Stimulated activated CD8-positive, alpha-beta memory T cell treated with anti-CD3 and anti-CD28 coated beads, Interleukin-15, amount 100 ng/mL, for 1 hour (primary cell): Measurements from ENCODE around the gene SPG11.
"Not testable (repeated sequence)": the region's sequence is repeated elsewhere in the genome, so short reads cannot be mapped to it uniquely, and the experiment has no call there.

Source experiments
- DNase-seq: peaks from one replicate; pipeline ENCODE4 v3.0.0-alpha.2; 2020; ENCODE audit warnings: low read depth

The SPG11 gene

GRCh38 chr15:44663410-44664308 is at the start of gene SPG11:
SPG11 (minus strand) TSS chr15:44663662; CDS start chr15:44663647, 15 bp downstream.
- DNase-seq = peak; percentile 95

- no peak for DNase-seq
These were observed 49.0 kb upstream of the SPG11 start for GRCh38 chr15:44712346-44713005.

- DNase-seq = no peak
These were observed 48.4 kb upstream of the SPG11 start for GRCh38 chr15:44711743-44712345.

GRCh38 chr15:44711096-44711742 is 47.8 kb upstream of the SPG11 start, which contains the start of the genes B2M and PATL2:
B2M (plus strand) TSS chr15:44711517; CDS start chr15:44711547, 30 bp downstream.
PATL2 (minus strand) TSS chr15:44711323; CDS start chr15:44676490, 34,833 bp downstream.
- peak; percentile 86 for DNase-seq

GRCh38 chr15:44710236-44711095 is 47.0 kb upstream of the SPG11 start:
- no peak for DNase-seq

- no peak for DNase-seq
These were observed 43.6 kb upstream of the SPG11 start for GRCh38 chr15:44706946-44707636.

- no peak for DNase-seq
These were observed 42.9 kb upstream of the SPG11 start for GRCh38 chr15:44706401-44706800.

- DNase-seq = no peak
These were observed 42.5 kb upstream of the SPG11 start for GRCh38 chr15:44705986-44706385.

GRCh38 chr15:44700676-44701075 is 37.2 kb upstream of the SPG11 start:
- DNase-seq = not testable (repeated sequence)

GRCh38 chr15:44698641-44699040 is 35.2 kb upstream of the SPG11 start:
- DNase-seq = no peak

- no peak for DNase-seq
These were observed 33.6 kb upstream of the SPG11 start for GRCh38 chr15:44697014-44697413.

- DNase-seq = no peak
These were observed 31.8 kb upstream of the SPG11 start for GRCh38 chr15:44695294-44695693.

- DNase-seq = no peak
These were observed 31.0 kb upstream of the SPG11 start for GRCh38 chr15:44694416-44694815.

GRCh38 chr15:44692659-44693058 is 29.2 kb upstream of the SPG11 start:
- no peak for DNase-seq

GRCh38 chr15:44690245-44690644 is 26.8 kb upstream of the SPG11 start:
- not testable (repeated sequence) for DNase-seq

- DNase-seq = not testable (repeated sequence)
These were observed 25.9 kb upstream of the SPG11 start for GRCh38 chr15:44689318-44689717.

- peak; percentile 58 for DNase-seq
These were observed 19.6 kb upstream of the SPG11 start for GRCh38 chr15:44682809-44683682.

GRCh38 chr15:44682211-44682610 is 18.7 kb upstream of the SPG11 start:
- no peak for DNase-seq

- no peak for DNase-seq
These were observed 13.2 kb upstream of the SPG11 start for GRCh38 chr15:44676676-44677075.
